A549 (cell line): Measurements from ENCODE around the gene CDK14. TPM values are rescaled to one million over a fixed set of nuclear protein-coding genes. Genes with fewer than 3 reads are reported as not detected.

Source experiments
- ATAC-seq, 2 experiments: fragments of 200-7000 bp in 1 of 2; fragments of >200 bp in 1 of 2; cut with Nextera tagmentation in 1 of 2; cut with Tn5 transposase in 1 of 2; 3 replicates each; pipeline versions ENCODE4 v1.8.0 to v1.9.1; 2018 to 2020; ENCODE audit warnings: mild to moderate bottlenecking in 1 of 2, moderate library complexity in 1 of 2
- CTCF ChIA-PET: fragments of 300-600 bp; sonication (Branson Sonifier 250); formaldehyde crosslinking; extraction: SDS; loops from one replicate; lab custom pipeline; 2021; ENCODE audit warnings: antibody characterized with exemption, inconsistent platforms; lab: Yijun Ruan, JAX
- POLR2A ChIA-PET: fragments of 350-600 bp; formaldehyde crosslinking; extraction: SDS; loops from one replicate; lab custom pipeline; 2021; ENCODE audit warnings: antibody characterized with exemption, inconsistent platforms; lab: Yijun Ruan, JAX
- DNase-seq, 2 experiments: peaks; one replicate each; pipeline versions ENCODE4 v3.0.0 to v3.0.0-alpha.2; 2011 to 2016; ENCODE audit warnings: low read depth in 1 of 2, low spot score in 1 of 2
- FAIRE-seq: peaks from 2 replicates; lab custom pipeline; 2011; peaks lifted over from hg19 to GRCh38; lab: Jason Lieb, UNC
- H3K27ac ChIP-seq, 2 experiments: fragments of >200 bp; sonication (Bioruptor Twin); formaldehyde crosslinking; 3 replicates each; pipeline ENCODE4 v1.5.1; 2016 to 2017
- H3K4me1 ChIP-seq: fragments of >200 bp; sonication (Bioruptor Twin); formaldehyde crosslinking; 3 replicates; pipeline ENCODE4 v1.6.1; 2016
- H3K4me2 ChIP-seq: fragments of >200 bp; sonication (Bioruptor Twin); formaldehyde crosslinking; 3 replicates; pipeline ENCODE4 v1.6.1; 2016
- H3K4me3 ChIP-seq: fragments of >200 bp; sonication (Bioruptor Twin); formaldehyde crosslinking; 3 replicates; pipeline ENCODE4 v1.5.1; 2016
- H3K9me3 ChIP-seq: fragments of >200 bp; sonication (Bioruptor Twin); formaldehyde crosslinking; 3 replicates; pipeline ENCODE4 v1.6.1; 2016
- ATOH8 ChIP-seq: fragments of 250-450 bp; sonication (Bioruptor Pico); IDR thresholded peaks from 2 replicates; pipeline ENCODE4 v1.5.0; 2020; ENCODE audit warnings: low read depth, mild to moderate bottlenecking, moderate library complexity
- BHLHE40 ChIP-seq: IDR thresholded peaks from 2 replicates; pipeline ENCODE4 v1.6.1; 2012; ENCODE audit warnings: low read depth, low read length, inconsistent platforms
- EHF ChIP-seq: fragments of 250-450 bp; sonication (Bioruptor Pico); IDR thresholded peaks from 2 replicates; pipeline ENCODE4 v1.5.0; 2020; ENCODE audit warnings: mild to moderate bottlenecking
- EHMT2 ChIP-seq: fragments of 200-600 bp; sonication (generic); IDR thresholded peaks from 2 replicates; pipeline ENCODE4 v1.6.1; 2016; ENCODE audit warnings: antibody characterized with exemption, low read depth, mild to moderate bottlenecking, moderate library complexity
- HDAC2 ChIP-seq: fragments of 200-600 bp; sonication (generic); IDR thresholded peaks from 2 replicates; pipeline ENCODE4 v1.6.1; 2016
- HMGXB4 ChIP-seq: fragments of 250-450 bp; sonication (Bioruptor Pico); IDR thresholded peaks from 2 replicates; pipeline ENCODE4 v1.5.0; 2021; ENCODE audit warnings: mild to moderate bottlenecking, moderate library complexity, borderline replicate concordance
- HOXA7 ChIP-seq: fragments of 250-450 bp; sonication (Bioruptor Pico); IDR thresholded peaks from 2 replicates; pipeline ENCODE4 v1.5.0; 2020; ENCODE audit warnings: mild to moderate bottlenecking, moderate library complexity
- HOXB13 ChIP-seq: fragments of 250-450 bp; sonication (Bioruptor Pico); IDR thresholded peaks from 2 replicates; pipeline ENCODE4 v1.5.0; 2020; ENCODE audit warnings: low read depth, mild to moderate bottlenecking, moderate library complexity
- JUN ChIP-seq, 2 experiments: fragments of >200 bp; sonication (Bioruptor Twin); formaldehyde crosslinking; IDR thresholded peaks; 2 replicates in 1 of 2; 3 replicates in 1 of 2; pipeline ENCODE4 v1.6.1; 2016 to 2017
- KDM1A ChIP-seq: fragments of 200-600 bp; sonication (generic); IDR thresholded peaks from 2 replicates; pipeline ENCODE4 v1.6.1; 2016; ENCODE audit warnings: low read depth, mild to moderate bottlenecking
- MAFK ChIP-seq: fragments of 450-650 bp; IDR thresholded peaks from 2 replicates; pipeline ENCODE4 v1.6.1; 2014; ENCODE audit not compliant: partially characterized antibody
- MYC ChIP-seq: IDR thresholded peaks from 2 replicates; pipeline ENCODE4 v1.6.1; 2012; ENCODE audit warnings: mild to moderate bottlenecking, inconsistent platforms, low read length, improper control_type of control experiment, borderline replicate concordance
- NFE2L2 ChIP-seq: fragments of 150-350 bp; conservative IDR thresholded peaks from 2 replicates; pipeline ENCODE4 v1.6.1; 2014; ENCODE audit warnings: low read length
- NR3C1 ChIP-seq: fragments of >200 bp; sonication (Bioruptor Twin); formaldehyde crosslinking; IDR thresholded peaks from 3 replicates; pipeline ENCODE4 v1.6.1; 2017
- PBX3 ChIP-seq: IDR thresholded peaks from 2 replicates; pipeline ENCODE4 v1.6.1; 2012
- PHF8 ChIP-seq: fragments of 200-600 bp; sonication (generic); IDR thresholded peaks from 2 replicates; pipeline ENCODE4 v1.6.1; 2016; ENCODE audit warnings: low read depth, mild to moderate bottlenecking, antibody characterized with exemption, moderate library complexity, borderline replicate concordance
- REST ChIP-seq: fragments of 200-600 bp; sonication (generic); IDR thresholded peaks from 2 replicates; pipeline ENCODE4 v1.6.1; 2016; ENCODE audit warnings: antibody characterized with exemption, mild to moderate bottlenecking, moderate library complexity
- RNF2 ChIP-seq: fragments of 200-600 bp; sonication (generic); IDR thresholded peaks from 2 replicates; pipeline ENCODE4 v1.6.1; 2016; ENCODE audit warnings: low read depth, mild to moderate bottlenecking, antibody characterized with exemption, moderate library complexity, borderline replicate concordance
- TP53 ChIP-seq: fragments of 250-450 bp; sonication (Bioruptor Pico); IDR thresholded peaks from 2 replicates; pipeline ENCODE4 v1.5.0; 2021; ENCODE audit warnings: mild to moderate bottlenecking, moderate library complexity
- USF2 ChIP-seq: fragments of 450-650 bp; IDR thresholded peaks from 2 replicates; pipeline ENCODE4 v1.6.1; 2014; ENCODE audit warnings: antibody characterized with exemption
- ZFP36 ChIP-seq: fragments of 450-650 bp; IDR thresholded peaks from 2 replicates; pipeline ENCODE4 v1.6.1; 2014; ENCODE audit warnings: borderline replicate concordance; ENCODE audit not compliant: partially characterized antibody
- ZSCAN20 ChIP-seq: fragments of 250-450 bp; sonication (Bioruptor Pico); IDR thresholded peaks from 2 replicates; pipeline ENCODE4 v1.8.0; 2022; ENCODE audit warnings: mild to moderate bottlenecking, moderate library complexity
- WGBS: methylation state at CpG from one replicate; pipeline ENCODE4 v1.1.6; 2017; ENCODE audit errors: missing lambda C conversion rate; 5-methylcytosine and 5-hydroxymethylcytosine counted together
- polyA plus RNA-seq, 4 experiments: library from polyadenylated mRNA; depleted of rRNA in 3 of 4; stranded (reverse); fragments of >200 nt; fragmentation: RNase III in 1 of 4; extraction: RNeasy Plus Mini Kit Qiagen cat#74134 plus additional on column Dnase treatment in 1 of 4; gene quantifications; 2 replicates in 3 of 4; 3 replicates in 1 of 4; pipeline ENCODE4 v1.2.3, GENCODE V29; 2011 to 2017

The CDK14 gene
- polyA plus RNA-seq, 2 of the 4 experiments (the other 2 are of a cell fraction) = 0.21 to 0.23 TPM

- Histone ChIP-seq H3K4me3 (no peak overlapping the region), H3K9me3 (no peaks in the 10 kb centered on the region), H3K27ac (no peak overlapping the region), H3K4me2 (no peak overlapping the region), H3K4me1 (no peaks in the 10 kb centered on the region)
- ChIA-PET POLR2A (no interaction called here), CTCF (interaction anchor here (1.0 to 2.2 kb wide), 3 partner anchors 11 to 359 kb away, joined by 3 to 6 read pairs (median 3); no protein-coding TSS in a partner anchor)
- no peak for TF ChIP-seq EHF (CRISPR knock-in tag)
- no peak for TF ChIP-seq REST
- TF ChIP-seq NR3C1 = no peak
- TF ChIP-seq PBX3 = no peak
- no peak for TF ChIP-seq KDM1A
- no peak for TF ChIP-seq EHMT2
- no peak for TF ChIP-seq NFE2L2
- TF ChIP-seq USF2 = no peak
- TF ChIP-seq ATOH8 (CRISPR knock-in tag) = no peak
- TF ChIP-seq RNF2 = no peak
- TF ChIP-seq JUN (IDR thresholded peaks at IDR 0.05) = no peak
- TF ChIP-seq BHLHE40 = no peak
- TF ChIP-seq MAFK = no peak
- TF ChIP-seq ZSCAN20 (CRISPR knock-in tag) = no peak
- TF ChIP-seq PHF8 = no peak
- no peak for TF ChIP-seq HMGXB4
- TF ChIP-seq MYC = no peak
- 48% methylated on average over 2 of the region's 2 CpGs for WGBS
- no peak for FAIRE-seq
- no peak for ATAC-seq
- DNase-seq = no peak
Measured at GRCh38 chr7:90622670-90623069, 26.5 kb downstream of the CDK14 start.

- H3K27ac ChIP-seq = no peak overlapping the region
- TF ChIP-seq ZFP36 = no peak
- TF ChIP-seq HOXA7 = no peak
- TF ChIP-seq TP53 (CRISPR knock-in tag) = no peak
- TF ChIP-seq HDAC2 = no peak
- TF ChIP-seq HOXB13 (CRISPR knock-in tag) = no peak
- TF ChIP-seq, all 56 proteins: peak for 0
- Histone ChIP-seq H3K4me2 (no peak overlapping the region), H3K4me3 (no peak overlapping the region), H3K9me3 (no peaks in the 10 kb centered on the region), H3K4me1 (no peaks in the 10 kb centered on the region)
- DNase-seq (no peak), FAIRE-seq (no peak), ATAC-seq (no peak)
- POLR2A ChIA-PET = no interaction called here
- CTCF ChIA-PET = no interaction called here
- 42% methylated on average over 5 of the region's 5 CpGs for WGBS
Measured at GRCh38 chr7:90624225-90624911, 28.2 kb downstream of the CDK14 start.
